Keratinocyte (primary cell): ENCODE results near the gene ARHGEF3. TPM values are rescaled to one million over a fixed set of nuclear protein-coding genes. Genes with fewer than 3 reads are reported as not detected.

Experiments
- DNase-seq: peaks from one replicate; pipeline ENCODE4 v3.0.0-alpha.2; 2011; ENCODE audit warnings: low read depth, missing footprints, low spot score
- FAIRE-seq: peaks from 2 replicates; lab custom pipeline; 2011; peaks lifted over from hg19 to GRCh38; lab: Jason Lieb, UNC
- H2AFZ ChIP-seq: 2 replicates; pipeline ENCODE4 v1.6.0; 2012; ENCODE audit warnings: low read length, control low read depth, inconsistent platforms; ENCODE audit not compliant: control insufficient read depth
- H3K27ac ChIP-seq: 2 replicates; pipeline ENCODE4 v1.5.1; 2011; ENCODE audit warnings: low read length; ENCODE audit not compliant: control insufficient read depth, insufficient read depth
- H3K27me3 ChIP-seq: 3 replicates; pipeline ENCODE4 v1.6.0; 2011; ENCODE audit warnings: low read length; ENCODE audit not compliant: control insufficient read depth, insufficient read depth; ENCODE audit errors: extremely low read depth
- H3K36me3 ChIP-seq, 2 experiments: 2 replicates in 1 of 2; 3 replicates in 1 of 2; pipeline ENCODE4 v1.5.1; 2011; ENCODE audit warnings: low read length in 2 of 2, mild to moderate bottlenecking in 1 of 2; ENCODE audit not compliant: control insufficient read depth in 2 of 2, insufficient read depth in 2 of 2; ENCODE audit errors: extremely low read depth in 1 of 2
- H3K4me1 ChIP-seq: 3 replicates; pipeline ENCODE4 v1.5.1; 2011; ENCODE audit warnings: low read length; ENCODE audit not compliant: control insufficient read depth, insufficient read depth; ENCODE audit errors: extremely low read depth
- H3K4me2 ChIP-seq: 3 replicates; pipeline ENCODE4 v1.6.0; 2011; ENCODE audit warnings: low read depth, low read length; ENCODE audit not compliant: control insufficient read depth, insufficient read depth; ENCODE audit errors: extremely low read depth
- H3K4me3 ChIP-seq, 3 experiments: fragments of 200-600 bp in 1 of 3; sonication (generic) in 1 of 3; 2 replicates in 2 of 3; 3 replicates in 1 of 3; pipeline ENCODE4 v1.5.1; 2011 to 2016; ENCODE audit warnings: low read length in 3 of 3, mild to moderate bottlenecking in 3 of 3, control low read depth in 2 of 3, inconsistent platforms in 1 of 3, low read depth in 1 of 3, mixed read lengths in 1 of 3, mixed run types in 1 of 3, moderate library complexity in 1 of 3; ENCODE audit not compliant: control insufficient read depth in 2 of 3, insufficient read depth in 2 of 3; ENCODE audit errors: extremely low read depth in 1 of 3
- H3K79me2 ChIP-seq: 2 replicates; pipeline ENCODE4 v1.6.0; 2012; ENCODE audit warnings: low read length; ENCODE audit not compliant: control insufficient read depth, insufficient read depth
- H3K9ac ChIP-seq: 3 replicates; pipeline ENCODE4 v1.6.0; 2011; ENCODE audit warnings: low read length; ENCODE audit not compliant: control insufficient read depth, insufficient read depth; ENCODE audit errors: extremely low read depth
- H3K9me1 ChIP-seq: 3 replicates; pipeline ENCODE4 v1.6.0; 2011; ENCODE audit warnings: low read length; ENCODE audit not compliant: control insufficient read depth, insufficient read depth; ENCODE audit errors: extremely low read depth
- H3K9me3 ChIP-seq: 2 replicates; pipeline ENCODE4 v1.5.1; 2012; ENCODE audit warnings: low read depth, low read length; ENCODE audit not compliant: control insufficient read depth
- H4K20me1 ChIP-seq: 3 replicates; pipeline ENCODE4 v1.6.0; 2011; ENCODE audit warnings: low read length; ENCODE audit not compliant: control insufficient read depth, insufficient read depth; ENCODE audit errors: extremely low read depth
- EZH2 ChIP-seq: IDR thresholded peaks from one replicate; pipeline ENCODE4 v1.6.1; 2012; ENCODE audit warnings: inconsistent platforms, mild to moderate bottlenecking, low read length, moderate library complexity
- dilution Hi-C: fragments of 300-500 bp; cut with MboI; formaldehyde crosslinking; loops from one replicate; pipeline ENCODE4 v1.7.0; 2020; ENCODE audit warnings: low sequenced_read_pairs; ENCODE audit not compliant: extremely low pct_ligation_motif_present
- polyA plus RNA-seq, 5 experiments: library from polyadenylated mRNA; depleted of rRNA in 3 of 5; stranded (reverse) in 3 of 5; stranded (forward) in 1 of 5; unstranded in 1 of 5; fragments of >200 nt; gene quantifications; 1 replicate in 1 of 5; 2 replicates in 3 of 5; 3 replicates in 1 of 5; pipeline versions ENCODE4 v1.2.1 to v1.2.3, GENCODE V29; 2011 to 2012; ENCODE audit warnings: missing spikeins in 2 of 5, low read depth in 1 of 5, low replicate concordance in 1 of 5
- TF ChIP-seq, protein P1 (sequence below), 3 experiments: IDR thresholded peaks in 1 of 3; conservative IDR thresholded peaks in 1 of 3; optimal IDR thresholded peaks in 1 of 3; 2 replicates in 2 of 3; 3 replicates in 1 of 3; pipeline versions ENCODE3 to v1.5.1; 2011; ENCODE audit warnings: low read length in 3 of 3, mild to moderate bottlenecking in 3 of 3, moderate library complexity in 2 of 3, control low read depth in 1 of 3, inconsistent platforms in 1 of 3; ENCODE audit not compliant: insufficient read depth in 2 of 3; ENCODE audit errors: extremely low read depth in 1 of 3

ARHGEF3 gene
- polyA plus RNA-seq, 1 donor (not counting 4 experiments of a cell fraction or from before 2014, with no cell fraction given): 26.2 TPM

DNA sequence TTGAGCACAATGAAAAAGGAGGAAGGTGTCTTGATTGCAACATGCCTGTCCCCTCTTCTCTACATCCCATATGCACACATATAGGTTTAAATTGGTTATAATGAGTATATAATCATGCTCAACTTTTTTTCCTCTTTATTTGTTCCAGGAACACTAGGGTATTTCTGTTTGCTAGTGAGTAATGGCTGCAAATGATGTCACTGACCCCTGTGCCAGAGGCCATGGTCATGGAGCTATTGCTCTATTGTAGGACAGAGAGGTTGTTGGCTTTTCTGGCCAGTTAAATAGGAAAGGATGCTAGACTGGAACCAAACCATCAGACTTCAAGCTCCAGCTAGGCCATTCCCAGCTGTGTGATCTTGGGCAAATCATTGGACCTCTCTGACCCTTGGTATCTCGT, 9.6 kb downstream of the ARHGEF3 start:
- Histone ChIP-seq H3K4me1 (peaks cover 18% of the 10 kb centered on the region), H3K9ac (no peak overlapping the region), H4K20me1 (no peaks in the 10 kb centered on the region), H3K27ac (no peak overlapping the region), H3K79me2 (peaks cover 72% of the 10 kb centered on the region), H3K4me3 (no peak overlapping the region), H3K9me3 (no peaks in the 10 kb centered on the region), H3K27me3 (no peaks in the 10 kb centered on the region), H2AFZ (no peak overlapping the region), H3K4me2 (no peak overlapping the region), H3K36me3 (peaks cover 4 to 5% of the 10 kb centered on the region in 2 experiments), H3K9me1 (no peaks in the 10 kb centered on the region)
- FAIRE-seq (no peak), DNase-seq (no peak)
- dilution Hi-C loops: no loop called here
- TF ChIP-seq, protein P1, sequence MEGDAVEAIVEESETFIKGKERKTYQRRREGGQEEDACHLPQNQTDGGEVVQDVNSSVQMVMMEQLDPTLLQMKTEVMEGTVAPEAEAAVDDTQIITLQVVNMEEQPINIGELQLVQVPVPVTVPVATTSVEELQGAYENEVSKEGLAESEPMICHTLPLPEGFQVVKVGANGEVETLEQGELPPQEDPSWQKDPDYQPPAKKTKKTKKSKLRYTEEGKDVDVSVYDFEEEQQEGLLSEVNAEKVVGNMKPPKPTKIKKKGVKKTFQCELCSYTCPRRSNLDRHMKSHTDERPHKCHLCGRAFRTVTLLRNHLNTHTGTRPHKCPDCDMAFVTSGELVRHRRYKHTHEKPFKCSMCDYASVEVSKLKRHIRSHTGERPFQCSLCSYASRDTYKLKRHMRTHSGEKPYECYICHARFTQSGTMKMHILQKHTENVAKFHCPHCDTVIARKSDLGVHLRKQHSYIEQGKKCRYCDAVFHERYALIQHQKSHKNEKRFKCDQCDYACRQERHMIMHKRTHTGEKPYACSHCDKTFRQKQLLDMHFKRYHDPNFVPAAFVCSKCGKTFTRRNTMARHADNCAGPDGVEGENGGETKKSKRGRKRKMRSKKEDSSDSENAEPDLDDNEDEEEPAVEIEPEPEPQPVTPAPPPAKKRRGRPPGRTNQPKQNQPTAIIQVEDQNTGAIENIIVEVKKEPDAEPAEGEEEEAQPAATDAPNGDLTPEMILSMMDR (optimal IDR thresholded peaks at IDR 0.05 in 1 of 3, IDR thresholded peaks at IDR 0.05 in 1 of 3, conservative IDR thresholded peaks at IDR 0.05 in 1 of 3; ENCODE audit: extremely low read depth in 1 of 3, insufficient read depth in 2 of 3, low read length in 3 of 3): no peak
- TF ChIP-seq EZH2: no peak

DNA sequence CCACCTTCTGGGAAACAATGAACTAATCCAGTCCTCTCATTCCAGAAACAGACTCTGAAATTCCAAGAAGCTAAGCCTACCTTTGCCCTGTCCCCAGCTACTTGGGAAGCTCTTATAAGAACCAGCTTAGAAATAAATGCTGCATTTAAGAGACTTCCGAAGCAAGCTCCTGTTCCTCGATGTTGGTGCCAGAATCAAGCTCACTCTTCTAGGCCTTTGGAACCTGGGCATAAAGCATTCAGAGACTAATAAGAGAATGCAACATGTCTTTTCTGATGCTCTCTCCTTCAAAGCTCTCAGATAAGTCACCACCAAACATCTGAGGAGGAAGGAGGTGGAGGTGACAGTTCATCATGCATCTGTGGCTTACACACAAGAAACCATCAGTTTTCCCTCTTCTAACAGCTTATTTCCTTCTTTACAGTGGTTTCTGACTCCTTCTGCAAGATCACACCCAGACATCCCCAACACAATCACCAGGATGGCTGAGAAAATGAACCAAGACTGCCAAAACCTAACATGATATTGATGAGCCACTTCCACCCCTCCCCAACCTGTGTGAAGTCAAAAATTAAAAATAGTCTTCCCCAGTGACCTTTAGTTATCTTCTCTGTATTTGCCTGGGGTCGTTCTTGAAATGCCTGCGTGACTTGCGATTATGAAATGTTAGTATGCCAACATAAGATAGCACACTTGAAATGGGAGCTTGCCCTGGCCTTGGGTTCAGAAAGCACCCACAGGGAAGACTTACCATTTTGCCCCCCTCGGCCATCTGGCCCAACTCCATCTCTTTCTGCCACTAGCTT, 11.5 kb downstream of the ARHGEF3 start:
- Histone ChIP-seq H3K9me3 (no peaks in the 10 kb centered on the region), H3K79me2 (peaks cover 74% of the 10 kb centered on the region), H3K4me1 (peaks cover 22% of the 10 kb centered on the region), H3K36me3 (peaks cover 4 to 5% of the 10 kb centered on the region in 2 experiments), H3K4me2 (no peak overlapping the region), H4K20me1 (no peaks in the 10 kb centered on the region), H3K9ac (no peak overlapping the region), H2AFZ (no peak overlapping the region), H3K27ac (no peak overlapping the region), H3K4me3 (no peak overlapping the region), H3K27me3 (no peaks in the 10 kb centered on the region), H3K9me1 (no peaks in the 10 kb centered on the region)
- peak; percentile 46 for FAIRE-seq
- dilution Hi-C loops: no loop called here
- no peak for TF ChIP-seq EZH2
- no peak for DNase-seq
